Upper lobe of left lung (tissue), 6 donors: ENCODE data around the gene SWAP70. TPM values are rescaled to one million over a fixed set of nuclear protein-coding genes. Genes with fewer than 3 reads are reported as not detected.
A peak's percentile ranks its signal among the peaks of the same experiment; 100 is the strongest.

ENCODE experiments used
- ATAC-seq, 2 donors: fragments of 200-7000 bp; cut with Tn5 transposase; one replicate each; pipeline ENCODE4 v1.9.1; 2022; ENCODE audit warnings: mild to moderate bottlenecking in 2 of 2, moderate library complexity in 2 of 2; ENCODE audit not compliant: low FRiP score in 2 of 2
- DNase-seq, 2 donors: peaks; one replicate each; pipeline ENCODE4 v3.0.0-alpha.2; 2019 to 2020
- H3K27ac ChIP-seq, 4 donors: fragments of 200-600 bp; sonication (generic); one replicate each; pipeline ENCODE4 v1.5.1; 2016 to 2019
- H3K27me3 ChIP-seq, 4 donors: fragments of 200-600 bp; sonication (generic); one replicate each; pipeline ENCODE4 v1.5.1; 2017 to 2019
- H3K36me3 ChIP-seq, 4 donors: fragments of 200-600 bp; sonication (generic); one replicate each; pipeline ENCODE4 v1.5.1; 2016 to 2019
- H3K4me1 ChIP-seq, 4 donors: fragments of 200-600 bp; sonication (generic); one replicate each; pipeline ENCODE4 v1.5.1; 2018 to 2019
- H3K4me3 ChIP-seq, 4 donors: fragments of 200-600 bp; sonication (generic); one replicate each; pipeline ENCODE4 v1.5.1; 2017 to 2019; ENCODE audit warnings: mild to moderate bottlenecking in 2 of 4, moderate library complexity in 1 of 4
- H3K9me3 ChIP-seq, 4 donors: fragments of 200-600 bp; sonication (generic); one replicate each; pipeline ENCODE4 v1.5.1; 2018 to 2019
- CTCF ChIP-seq, 6 experiments: fragments of 450-650 bp in 4 of 6; fragments of 200-600 bp in 2 of 6; sonication (generic) in 2 of 6; IDR thresholded peaks; one replicate each; pipeline ENCODE4 v1.5.1; 2016 to 2019; ENCODE audit warnings: antibody characterized with exemption in 6 of 6
- EP300 ChIP-seq, 4 donors: sonication (generic); formaldehyde crosslinking; IDR thresholded peaks; one replicate each; pipeline ENCODE4 v1.5.1; 2017; ENCODE audit warnings: antibody characterized with exemption in 4 of 4, control low read depth in 2 of 4
- POLR2A ChIP-seq, 4 donors: fragments of 450-650 bp; IDR thresholded peaks; one replicate each; pipeline ENCODE4 v1.5.1; 2016 to 2017; ENCODE audit warnings: antibody characterized with exemption in 4 of 4, mild to moderate bottlenecking in 2 of 4
- POLR2AphosphoS5 ChIP-seq, 2 donors: sonication (generic); formaldehyde crosslinking; IDR thresholded peaks; one replicate each; pipeline ENCODE4 v1.5.1; 2017; ENCODE audit warnings: antibody characterized with exemption in 2 of 2
- WGBS, 2 donors: methylation state at CpG; one replicate each; pipeline ENCODE4 v1.1.5; 2017 to 2018; 5-methylcytosine and 5-hydroxymethylcytosine counted together
- total RNA-seq, 6 donors: library from RNA; depleted of rRNA in 4 of 6; stranded (reverse); fragments of >200 nt in 4 of 6; gene quantifications; one replicate each; pipeline versions ENCODE4 v1.1.0 to v1.2.1, GENCODE V29; 2016 to 2021
- donor health status: DM: no; HTN: no; CAD: no; lungs with moderate emphysema.
- donor health status: DM: no; HTN: yes; CAD: no; lungs with severe emphysema.

The SWAP70 gene
- total RNA-seq, 6 donors from 2014 or later = 31.4 to 80.4 (median 50.2) TPM

DNA sequence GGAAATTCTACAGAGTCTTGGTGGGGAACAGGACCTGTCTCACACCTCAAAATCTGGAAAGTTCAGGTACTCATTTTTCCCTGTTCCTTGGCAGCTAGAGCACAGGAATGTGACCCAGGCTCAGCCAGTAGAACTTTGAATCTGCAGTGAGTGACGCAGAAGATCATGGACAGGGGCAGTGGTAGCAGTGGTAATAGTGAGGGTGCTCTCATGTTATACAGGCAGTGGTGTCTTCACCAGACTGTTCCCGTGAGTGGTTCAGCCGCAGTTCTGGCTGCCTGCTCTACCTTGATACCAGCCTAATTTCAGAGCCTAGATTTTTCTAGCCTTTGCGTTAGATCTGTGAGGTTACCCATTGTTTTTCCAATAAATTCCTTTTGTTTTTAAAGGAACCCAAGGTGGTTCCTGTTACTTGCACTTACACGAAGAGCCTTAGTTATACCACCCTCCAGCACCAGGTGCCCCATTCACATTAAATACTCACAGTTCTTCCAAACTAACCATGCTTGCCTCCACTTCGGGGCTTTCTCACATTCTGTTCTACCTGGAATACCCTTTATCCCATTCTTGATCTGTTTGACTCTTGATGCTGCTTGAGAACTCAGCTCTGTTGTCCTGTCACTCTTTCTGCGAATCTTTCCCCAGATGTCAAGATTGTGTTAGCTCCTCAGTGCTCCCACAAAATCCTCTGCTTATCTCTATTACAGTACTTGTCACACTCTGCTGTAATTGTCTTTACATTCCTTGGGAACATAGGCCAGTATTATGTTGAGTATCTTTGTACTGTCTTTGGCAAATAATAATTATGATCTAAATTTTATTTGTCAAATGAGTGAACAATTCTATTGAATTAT lies 47.8 kb downstream of the SWAP70 start:
- Histone ChIP-seq H3K27ac (no peak overlapping the region), H3K4me1 (peaks cover 10 to 35% (median 20%) of the 10 kb centered on the region in 4 donors), H3K36me3 (peaks cover 0 to 16% (median 0%) of the 10 kb centered on the region in 4 donors), H3K4me3 (no peak overlapping the region), H3K9me3 (no peaks in the 10 kb centered on the region), H3K27me3 (no peaks in the 10 kb centered on the region)
- DNase-seq = no peak
- ATAC-seq = no peak
- 80 to 89% methylated on average over 6 to 7 of the region's 7 CpGs for WGBS, 2 donors
- TF ChIP-seq POLR2A (IDR thresholded peaks at IDR 0.05) (no peak), CTCF (IDR thresholded peaks at IDR 0.05) (no peak), POLR2AphosphoS5 (IDR thresholded peaks at IDR 0.05) (no peak), EP300 (IDR thresholded peaks at IDR 0.05) (no peak)

GRCh38 chr11:9714272-9714940 lies 50.5 kb downstream of the SWAP70 start:
- TF ChIP-seq POLR2A (IDR thresholded peaks at IDR 0.05) (no peak), POLR2AphosphoS5 (IDR thresholded peaks at IDR 0.05) (no peak), EP300 (IDR thresholded peaks at IDR 0.05) (no peak)
- H3K27me3 ChIP-seq = no peaks in the 10 kb centered on the region
- no peak overlapping the region for H3K4me3 ChIP-seq
- WGBS, 2 donors = 94% methylated on average over 5 of the region's 5 CpGs
- peaks cover 26 to 33% (median 27%) of the 10 kb centered on the region in 4 donors for H3K4me1 ChIP-seq
- H3K9me3 ChIP-seq = no peaks in the 10 kb centered on the region
- H3K36me3 ChIP-seq = peaks cover 0 to 16% (median 0%) of the 10 kb centered on the region in 4 donors
- ATAC-seq = no peak
- no peak for DNase-seq
- no peak overlapping the region for H3K27ac ChIP-seq

DNA sequence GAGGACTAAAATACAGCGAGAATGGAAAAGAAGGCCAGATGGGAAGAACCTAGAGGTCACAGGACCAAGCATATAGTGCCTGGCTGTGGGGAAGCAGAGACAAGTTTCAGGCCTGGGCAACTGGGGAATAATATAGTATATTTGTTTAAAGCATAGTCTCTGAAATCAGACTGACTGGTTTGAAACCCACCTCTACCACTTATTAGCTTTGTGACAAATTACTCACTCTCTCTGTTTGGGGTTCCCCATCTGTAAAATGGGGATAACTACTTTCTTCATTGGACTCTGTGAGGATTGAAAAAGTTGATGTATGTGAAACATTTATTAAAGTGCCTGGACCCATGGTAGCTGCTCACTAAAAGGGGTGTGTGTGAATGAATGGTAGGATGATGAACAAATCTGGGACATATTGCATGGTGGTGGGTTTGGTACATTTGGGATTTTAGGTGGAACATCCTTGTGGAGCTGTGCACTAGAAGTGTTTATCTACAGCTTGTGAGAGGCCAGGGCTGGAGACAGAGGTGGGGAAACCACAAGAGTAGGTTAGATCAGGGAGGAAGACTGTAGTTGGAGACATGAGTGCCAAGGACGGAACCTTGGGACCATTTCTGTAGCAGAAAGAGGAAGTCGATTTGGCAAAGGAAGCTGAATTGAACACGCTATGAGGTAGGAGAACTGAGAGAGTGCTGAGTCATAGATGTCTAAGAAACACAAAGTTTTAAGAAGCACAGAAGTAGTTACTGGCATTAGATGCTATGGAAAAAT lies 52.6 kb downstream of the SWAP70 start:
- H3K27me3 ChIP-seq = no peaks in the 10 kb centered on the region
- DNase-seq = peak in 1 of 2 donors; percentile 46
- H3K27ac ChIP-seq = peak overlapping the region; percentile 31 to 85 (median 65)
- ATAC-seq = peak; percentile 80 to 89
- peaks cover 0 to 16% (median 0%) of the 10 kb centered on the region in 4 donors for H3K36me3 ChIP-seq
- H3K9me3 ChIP-seq = no peaks in the 10 kb centered on the region
- 49 to 50% methylated on average over 4 of the region's 4 CpGs for WGBS, 2 donors
- no peak overlapping the region for H3K4me3 ChIP-seq
- TF ChIP-seq POLR2A (IDR thresholded peaks at IDR 0.05) (no peak), POLR2AphosphoS5 (IDR thresholded peaks at IDR 0.05) (peak; percentile 47 to 88), EP300 (IDR thresholded peaks at IDR 0.05) (peak in 3 of 4 donors; percentile 36 to 70 (median 61))
- H3K4me1 ChIP-seq = peaks cover 35 to 38% (median 36%) of the 10 kb centered on the region in 4 donors

GRCh38 chr11:9717040-9717357 lies 53.1 kb downstream of the SWAP70 start:
- Histone ChIP-seq H3K27ac (peak overlapping the region; percentile 31 to 85 (median 65)), H3K27me3 (no peaks in the 10 kb centered on the region), H3K36me3 (peaks cover 0 to 16% (median 0%) of the 10 kb centered on the region in 4 donors), H3K9me3 (no peaks in the 10 kb centered on the region), H3K4me3 (no peak overlapping the region), H3K4me1 (peaks cover 31 to 36% (median 34%) of the 10 kb centered on the region in 4 donors)
- TF ChIP-seq EP300 (IDR thresholded peaks at IDR 0.05) = no peak
- TF ChIP-seq POLR2A (IDR thresholded peaks at IDR 0.05) = no peak
- peak in 1 of 2 donors; percentile 4 for TF ChIP-seq POLR2AphosphoS5 (IDR thresholded peaks at IDR 0.05)
- no peak for TF ChIP-seq CTCF (IDR thresholded peaks at IDR 0.05)
- no peak for ATAC-seq
- DNase-seq = no peak
- WGBS, 2 donors = 38 to 47% methylated on average over 3 of the region's 3 CpGs

DNA sequence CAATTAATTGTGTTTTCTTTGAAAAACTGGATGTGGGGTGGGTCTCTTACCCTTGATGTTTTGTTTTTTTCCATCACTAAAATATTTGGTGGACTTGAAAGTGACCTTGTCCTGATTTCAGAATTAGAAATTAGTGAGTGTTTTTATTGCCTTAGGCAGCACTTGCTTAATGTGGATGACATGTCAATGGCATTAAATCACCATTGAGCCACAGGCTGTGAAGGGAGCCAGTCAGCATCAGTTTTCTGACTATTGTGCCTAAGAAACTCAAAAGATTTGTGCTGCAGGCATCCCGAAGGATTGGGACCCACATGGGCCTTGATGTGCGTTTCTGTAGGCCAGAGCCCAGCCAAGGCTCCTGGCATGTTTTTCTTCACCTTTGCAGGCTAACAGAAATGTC lies 53.8 kb downstream of the SWAP70 start:
- TF ChIP-seq EP300 (IDR thresholded peaks at IDR 0.05) (no peak), POLR2A (IDR thresholded peaks at IDR 0.05) (no peak), CTCF (IDR thresholded peaks at IDR 0.05) (no peak), POLR2AphosphoS5 (IDR thresholded peaks at IDR 0.05) (no peak)
- Histone ChIP-seq H3K4me1 (peaks cover 30 to 36% (median 33%) of the 10 kb centered on the region in 4 donors), H3K27ac (peak overlapping the region in 3 of 4 donors; percentile 56 to 85 (median 74)), H3K9me3 (no peaks in the 10 kb centered on the region), H3K36me3 (peaks cover 0 to 16% (median 0%) of the 10 kb centered on the region in 4 donors), H3K27me3 (no peaks in the 10 kb centered on the region), H3K4me3 (no peak overlapping the region)
- no peak for DNase-seq
- ATAC-seq = no peak
- 87 to 100% methylated on average over 1 to 2 of the region's 2 CpGs for WGBS, 2 donors
